HG03097 (cell line): ENCODE results near the gene MRPL17.
"Not testable (repeated sequence)": the region's sequence is repeated elsewhere in the genome, so short reads cannot be mapped to it uniquely, and the experiment has no call there.

ENCODE experiments used
- ATAC-seq: cut with Tn5 transposase; IDR thresholded peaks from one replicate; pipeline ENCODE4 v1.9.1; 2021; ENCODE audit not compliant: unreplicated experiment, low FRiP score

Gene MRPL17

DNA sequence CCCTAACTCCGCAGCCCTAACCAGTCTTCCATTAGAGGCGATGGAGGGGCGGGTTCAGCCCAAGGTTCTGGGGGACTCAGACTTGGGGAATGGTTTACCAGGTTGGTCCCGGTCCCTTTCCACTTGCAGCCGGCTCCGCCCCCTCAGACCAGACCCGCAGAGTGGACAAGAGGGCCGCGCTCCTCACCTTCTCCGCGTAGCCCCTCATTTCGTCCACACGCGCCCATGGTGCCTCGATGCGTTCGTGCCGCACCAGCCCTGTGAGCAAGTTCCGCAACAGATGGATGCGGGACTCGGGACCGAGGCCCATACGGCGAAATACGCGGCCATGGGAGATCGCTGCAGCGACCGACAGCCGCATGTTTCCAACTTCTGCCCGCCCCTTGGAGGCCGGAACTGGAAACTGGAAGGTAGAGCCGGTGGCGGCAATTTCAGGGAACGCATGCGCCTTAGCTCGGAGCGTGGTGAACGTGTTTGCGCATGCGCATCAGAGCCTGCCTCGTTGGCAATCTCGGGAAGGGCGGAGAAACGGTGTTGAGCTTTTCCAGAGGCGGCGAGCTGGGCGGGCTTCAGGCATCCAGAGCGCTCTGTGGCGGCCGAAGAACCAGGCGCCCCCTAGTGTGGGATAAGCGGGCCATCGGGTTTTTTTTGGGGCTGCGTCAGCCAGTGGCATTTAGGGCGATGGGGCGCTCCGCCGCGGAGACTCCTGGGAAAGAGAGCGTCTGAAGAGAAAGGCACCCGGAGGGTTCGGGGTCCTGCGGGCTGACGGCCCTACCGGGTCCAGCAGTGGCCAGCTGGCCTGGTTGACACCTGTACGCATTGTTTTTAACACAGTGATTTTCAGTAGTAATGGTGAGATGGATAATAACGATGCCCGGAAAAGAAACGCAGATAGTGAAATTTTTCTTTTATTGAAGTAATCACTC lies at the start of gene MRPL17:
Gene MRPL17 (minus strand): TSS at position 405 of the 926 bp plus-strand sequence. CDS start 44 bp downstream, at position 361.
- ATAC-seq: peak; percentile 94

DNA sequence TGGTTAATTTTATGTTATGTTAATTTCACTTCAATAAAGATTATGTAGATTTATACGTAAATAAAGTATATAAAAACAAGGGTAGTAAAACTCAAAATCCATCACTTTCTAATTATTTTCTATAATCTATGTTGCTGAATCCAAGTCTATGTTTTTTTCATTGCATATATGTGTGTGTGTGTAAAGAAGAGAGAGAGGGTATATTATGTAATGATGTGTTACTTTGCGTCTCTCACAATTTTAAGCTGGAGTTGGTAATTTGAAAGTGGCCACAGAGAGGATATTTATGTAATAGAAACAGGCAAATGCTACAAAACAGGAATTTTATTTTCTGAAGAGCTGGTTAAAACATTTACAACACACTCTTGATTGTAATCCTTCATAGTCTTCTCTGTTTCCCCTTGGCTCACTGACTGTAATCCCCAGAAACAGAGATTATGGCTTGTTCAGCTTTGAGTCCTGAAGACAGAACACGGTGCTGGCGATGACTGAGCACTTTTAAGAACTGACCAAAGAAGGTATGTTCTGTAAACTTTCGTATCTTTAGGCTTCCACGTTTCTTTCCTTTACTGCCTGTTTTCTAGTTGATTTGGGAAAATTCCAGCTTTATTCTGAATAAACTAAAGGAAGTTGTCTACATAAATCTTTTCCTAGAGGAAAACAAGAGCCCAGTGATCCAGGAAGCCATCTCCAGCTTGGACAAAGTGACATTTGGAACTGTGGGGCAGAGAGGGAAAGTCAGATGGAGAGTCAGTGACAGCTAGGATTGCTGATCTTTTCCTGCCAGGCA lies 45.0 kb upstream of the MRPL17 start:
- ATAC-seq: no peak

- no peak for ATAC-seq
These were observed 42.3 kb upstream of the MRPL17 start for GRCh38 chr11:6725386-6725896.

GRCh38 chr11:6724013-6724412 lies 40.9 kb upstream of the MRPL17 start:
- no peak for ATAC-seq

DNA sequence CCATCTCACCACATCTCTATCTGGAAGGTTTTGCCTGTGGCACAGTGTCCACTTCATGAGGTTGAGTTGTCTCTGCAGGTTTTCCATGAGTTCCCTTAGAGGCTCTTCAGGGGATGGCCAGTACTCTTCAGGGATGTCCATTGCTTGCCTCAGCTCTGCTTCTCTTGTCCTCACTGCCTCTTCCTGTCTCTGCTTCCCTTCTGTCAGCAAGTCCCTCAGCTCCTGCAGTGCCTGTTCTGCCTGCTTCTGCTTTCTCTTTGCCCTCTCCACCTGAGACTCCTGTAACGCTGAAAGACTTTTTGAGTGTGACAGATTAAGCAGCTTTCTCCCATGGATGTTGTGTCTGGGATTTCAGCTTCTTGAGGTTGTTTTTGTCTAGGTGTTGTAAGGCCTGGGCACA lies 38.2 kb upstream of the MRPL17 start:
- no peak for ATAC-seq

DNA sequence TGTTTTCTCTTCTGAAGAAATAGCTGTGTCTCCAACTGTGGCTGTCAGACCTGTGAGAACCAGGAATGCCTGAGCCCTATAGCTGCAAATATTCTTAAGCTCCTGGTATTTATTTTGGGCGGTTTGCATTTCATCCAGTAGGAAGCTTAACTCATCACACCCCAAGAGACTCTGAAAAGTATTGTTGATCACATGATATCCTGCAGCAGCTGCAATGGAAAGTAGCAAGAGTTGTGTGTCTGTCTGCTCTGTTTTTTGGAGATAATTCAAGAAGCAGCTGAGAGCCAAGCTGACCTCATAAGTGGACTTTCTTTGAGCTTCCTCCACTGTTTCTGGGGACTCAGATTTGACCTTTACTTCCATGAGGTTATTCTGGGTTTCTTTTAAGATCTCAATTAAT lies 36.4 kb upstream of the MRPL17 start:
- ATAC-seq: no peak

DNA sequence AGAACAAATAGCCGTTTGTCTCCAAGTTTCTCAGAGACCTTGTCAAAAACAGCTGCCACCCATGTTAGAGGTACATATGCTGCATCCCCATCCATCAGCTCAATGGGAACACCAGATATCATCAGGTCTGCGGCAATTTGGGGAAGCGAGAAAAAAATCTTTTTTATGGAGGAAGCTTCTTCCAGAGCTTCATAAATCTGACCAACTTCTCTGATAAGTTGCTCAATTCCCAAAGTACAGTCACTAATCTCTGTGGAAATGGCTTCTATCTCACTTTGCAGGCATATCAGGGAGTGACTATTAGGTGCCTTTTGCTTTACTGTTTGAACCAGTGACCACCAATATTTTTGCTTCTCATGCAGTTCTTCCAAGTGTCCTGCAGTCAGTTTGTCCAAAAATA lies 34.3 kb upstream of the MRPL17 start:
- ATAC-seq: no peak

GRCh38 chr11:6711552-6711951 lies 28.4 kb upstream of the MRPL17 start:
- ATAC-seq: not testable (repeated sequence)

- no peak for ATAC-seq
These were observed 25.7 kb upstream of the MRPL17 start for GRCh38 chr11:6708876-6709275.

DNA sequence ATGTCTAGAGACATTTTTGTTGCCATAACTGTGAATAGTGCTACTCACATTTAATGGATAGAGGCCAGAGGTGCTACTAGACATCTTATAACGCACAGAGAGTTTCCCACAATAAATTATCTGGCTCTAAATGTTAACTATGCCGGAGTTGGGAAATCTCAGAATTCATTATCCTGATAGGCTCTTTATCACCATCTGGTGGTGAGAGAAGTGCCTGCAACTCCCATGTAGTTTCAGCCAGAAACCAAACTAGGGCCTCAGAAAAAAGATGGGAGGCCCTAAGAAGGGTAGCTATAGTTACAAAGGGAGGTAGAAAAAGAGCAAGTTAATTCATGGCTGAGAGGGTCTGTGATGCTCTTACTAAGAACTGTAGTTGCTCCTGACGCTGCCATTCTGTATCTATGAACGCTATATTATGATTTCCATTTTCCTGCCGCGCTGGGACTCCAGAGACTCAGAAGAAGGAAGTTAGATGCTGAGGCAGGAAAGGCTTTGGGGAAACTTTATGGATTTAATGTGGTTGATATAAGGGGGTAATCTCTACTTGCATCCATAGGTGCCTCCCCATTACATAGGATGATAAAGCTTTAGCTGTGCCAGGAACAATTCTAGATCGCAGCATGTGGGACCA lies 22.9 kb upstream of the MRPL17 start:
- no peak for ATAC-seq

GRCh38 chr11:6703247-6704063 lies 20.3 kb upstream of the MRPL17 start:
- ATAC-seq: no peak

GRCh38 chr11:6701955-6702354 lies 18.8 kb upstream of the MRPL17 start:
- not testable (repeated sequence) for ATAC-seq

DNA sequence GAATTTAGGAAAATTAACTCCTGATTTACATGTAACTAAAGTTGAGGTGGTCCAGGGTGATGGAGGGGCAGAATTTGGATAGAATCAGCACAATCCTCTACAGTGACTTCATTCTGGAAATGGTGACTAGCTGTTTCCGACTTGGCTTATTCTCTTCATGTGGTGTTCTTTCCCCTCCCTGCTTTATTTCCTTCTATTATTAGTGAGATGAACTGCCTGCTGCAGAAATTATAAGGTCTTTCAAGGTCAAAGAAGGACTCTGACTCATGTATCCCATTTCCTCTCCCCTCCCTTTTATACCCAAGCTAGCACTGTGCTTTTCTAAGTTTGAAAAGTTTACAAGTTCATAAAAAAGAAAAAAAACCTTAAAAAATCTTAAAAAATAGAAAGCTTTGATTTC lies 12.2 kb upstream of the MRPL17 start:
- ATAC-seq: no peak

- ATAC-seq: no peak
These were observed 11.0 kb upstream of the MRPL17 start for GRCh38 chr11:6694229-6694535.

DNA sequence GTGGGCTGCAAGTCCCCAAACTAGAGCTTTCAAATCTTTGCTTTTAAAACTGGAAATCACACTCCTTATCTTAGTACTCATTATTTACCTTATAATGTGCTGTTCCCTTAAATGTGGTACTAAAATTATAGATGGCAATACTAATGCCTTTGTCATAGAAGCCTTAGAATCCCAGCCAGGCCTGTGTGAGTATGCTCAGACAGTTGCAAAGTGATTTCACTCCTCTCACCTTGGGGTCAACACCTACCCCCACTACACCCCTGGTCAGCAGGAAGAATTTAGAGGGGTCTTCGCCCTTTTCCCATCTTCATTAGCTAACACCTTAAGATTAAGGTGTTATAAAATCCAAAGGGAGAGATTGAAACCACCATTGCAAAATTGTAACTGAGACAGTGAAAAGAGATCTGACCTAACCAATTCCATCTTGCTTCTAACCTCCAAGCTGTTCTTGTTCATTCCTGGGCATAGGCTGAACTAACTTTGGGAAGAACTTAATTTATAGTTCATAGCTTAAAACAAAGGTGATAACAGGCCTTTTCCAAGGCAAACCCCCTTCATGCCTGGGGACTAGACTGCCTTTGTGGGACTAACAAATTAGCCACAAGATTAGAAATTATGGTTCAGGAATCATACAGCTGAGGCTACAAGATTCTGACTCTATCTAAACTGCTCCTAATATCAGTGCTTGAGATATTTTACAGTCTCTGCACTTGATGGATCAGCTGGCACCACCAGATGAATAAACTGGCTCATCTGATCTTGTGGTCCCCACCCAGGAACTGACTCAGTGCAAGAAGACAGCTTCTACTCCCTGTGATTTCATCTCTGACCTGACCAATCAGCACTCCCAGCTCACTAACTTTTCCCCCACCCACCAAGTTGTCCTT lies 10.4 kb upstream of the MRPL17 start:
- no peak for ATAC-seq

DNA sequence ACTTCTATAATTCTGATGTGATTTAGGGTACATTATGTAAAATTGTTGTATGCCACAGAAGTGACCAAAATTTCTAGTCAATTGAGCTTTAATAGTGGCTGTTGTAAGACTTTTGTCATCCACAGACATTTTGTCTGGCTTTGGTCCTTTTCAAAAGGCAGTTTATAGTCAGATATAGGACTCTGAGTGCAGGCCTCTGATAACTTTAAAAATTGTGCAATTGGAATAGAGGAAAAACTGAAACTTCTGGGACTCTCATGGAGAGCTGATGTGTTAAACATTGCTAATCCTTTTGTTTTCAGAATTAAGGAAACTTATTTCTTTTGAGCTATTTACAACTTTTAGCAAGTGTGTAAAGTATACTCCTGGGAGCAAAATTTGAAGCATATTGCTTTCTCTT lies 9.0 kb upstream of the MRPL17 start:
- no peak for ATAC-seq

- ATAC-seq: not testable (repeated sequence)
These were observed 7.4 kb upstream of the MRPL17 start for GRCh38 chr11:6690431-6691132.

GRCh38 chr11:6687876-6688275 lies 4.7 kb upstream of the MRPL17 start:
- no peak for ATAC-seq

GRCh38 chr11:6686006-6686405 lies 2.9 kb upstream of the MRPL17 start:
- no peak for ATAC-seq
